ENCODE measurements around the gene CCDC88B.
"Not testable (repeated sequence)": the region's sequence is repeated elsewhere in the genome, so short reads cannot be mapped to it uniquely, and the experiment has no call there.

CCDC88B gene

DNA sequence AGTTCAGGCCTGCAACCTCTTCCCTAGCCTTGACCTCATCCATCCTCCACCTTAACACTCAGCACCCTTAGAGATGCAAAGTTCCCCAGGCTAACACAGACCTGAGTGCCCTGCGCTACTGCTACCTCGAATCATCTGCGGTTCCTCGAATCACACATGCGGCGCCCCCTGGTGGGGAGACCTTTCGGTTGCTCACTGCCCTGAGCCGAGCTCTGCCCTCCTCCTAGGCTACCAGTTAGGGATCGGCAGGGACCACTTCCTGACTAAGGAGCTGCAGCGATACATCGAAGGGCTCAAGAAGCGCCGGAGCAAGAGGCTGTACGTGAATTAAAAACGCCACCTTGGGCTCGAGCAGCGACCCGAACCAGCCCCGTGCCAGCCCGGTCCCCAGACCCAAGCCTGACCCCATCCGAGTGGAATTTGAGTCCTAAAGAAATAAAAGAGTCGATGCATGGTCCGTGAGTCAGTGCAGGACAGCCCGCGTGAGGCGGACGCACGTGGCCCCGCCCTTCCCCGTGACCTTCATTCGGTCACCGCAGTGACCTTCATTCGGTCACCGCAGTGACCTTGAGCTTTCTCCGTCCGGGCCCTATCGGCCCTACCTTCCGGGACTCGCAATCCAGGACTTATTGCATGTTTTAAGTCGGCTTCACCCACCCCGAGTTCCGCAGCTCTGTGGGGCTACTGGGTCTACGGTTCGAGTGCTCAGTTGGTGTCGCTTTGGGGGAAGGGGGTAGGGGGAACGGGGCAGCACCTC lies 35.5 kb upstream of the CCDC88B start:
- DNase-seq (ENCODE audit: low read depth in 2 of 2, low spot score in 1 of 2): peak; percentile 84 to 97

- peak; percentile 99 for DNase-seq (ENCODE audit: low read depth in 2 of 2, low spot score in 1 of 2)
Observed at GRCh38 chr11:64305075-64305690, 34.8 kb upstream of the CCDC88B start, which contains the start of gene ESRRA. ESRRA (plus strand) TSS chr11:64305524; CDS start chr11:64307180, 1,656 bp downstream.

- DNase-seq (ENCODE audit: low read depth in 2 of 2, low spot score in 1 of 2): peak; percentile 43 to 61
Observed at GRCh38 chr11:64305691-64306562, 34.1 kb upstream of the CCDC88B start.

DNA sequence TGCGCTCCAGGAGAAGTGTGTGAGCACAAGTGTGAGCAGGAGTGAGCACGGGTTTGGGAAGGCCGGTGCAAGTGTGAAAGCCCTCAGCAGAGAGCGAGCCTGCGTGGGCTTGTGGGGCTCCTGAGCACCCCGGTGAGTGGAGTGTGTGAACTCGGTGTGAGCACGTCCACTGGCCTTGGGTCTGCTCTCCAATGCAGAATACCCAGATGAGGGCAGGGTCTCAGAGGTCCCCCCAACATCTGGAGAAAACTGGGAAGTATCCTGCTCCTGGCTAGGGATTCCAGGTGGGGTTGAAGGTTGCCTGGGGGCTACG lies 33.5 kb upstream of the CCDC88B start:
- no peak for DNase-seq (ENCODE audit: low read depth in 2 of 2, low spot score in 1 of 2)

- DNase-seq (ENCODE audit: low read depth in 2 of 2, low spot score in 1 of 2): no peak
Observed at GRCh38 chr11:64306876-64307622, 33.0 kb upstream of the CCDC88B start.

DNA sequence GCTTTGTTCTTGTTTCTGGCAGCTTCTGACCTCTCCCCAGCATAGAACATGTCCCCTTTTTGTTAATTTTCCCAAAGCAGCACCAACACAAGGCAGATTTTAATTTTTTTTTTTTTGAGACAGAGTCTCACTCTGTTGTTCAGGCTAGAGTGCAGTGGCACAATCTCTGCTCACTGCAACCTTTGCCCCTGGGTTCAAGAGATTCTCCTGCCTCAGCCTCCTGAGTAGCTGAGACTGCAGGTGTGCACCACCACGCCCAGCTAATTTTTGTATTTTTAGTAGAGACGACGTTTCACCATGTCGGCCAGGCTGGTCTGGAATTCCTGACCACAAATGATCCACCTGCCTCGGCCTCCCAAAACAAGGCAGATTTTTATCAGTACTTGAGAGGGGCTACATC lies 32.2 kb upstream of the CCDC88B start:
- not testable (repeated sequence) for DNase-seq (ENCODE audit: low read depth in 2 of 2, low spot score in 1 of 2)

DNA sequence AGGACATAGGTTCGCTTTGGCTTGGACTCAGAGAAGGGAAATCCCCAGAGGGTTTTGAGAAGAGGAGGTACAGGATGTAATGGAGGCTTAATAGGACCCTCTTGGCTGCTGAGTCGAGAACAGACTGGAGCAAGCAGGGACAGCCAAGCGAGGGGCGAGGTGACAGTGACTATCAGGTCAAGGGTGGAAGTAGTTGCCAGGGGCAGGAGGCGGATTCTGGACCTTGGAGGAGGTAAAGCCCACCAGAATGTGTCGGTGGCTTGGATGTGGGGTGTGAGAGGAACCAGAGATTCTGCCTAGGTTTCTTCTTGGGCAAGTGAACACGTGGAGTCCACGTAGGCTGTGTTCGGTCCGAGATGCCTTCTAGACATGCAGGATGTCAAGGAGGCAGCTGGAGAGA lies 27.1 kb upstream of the CCDC88B start:
- DNase-seq (ENCODE audit: low read depth in 2 of 2, low spot score in 1 of 2): no peak

DNA sequence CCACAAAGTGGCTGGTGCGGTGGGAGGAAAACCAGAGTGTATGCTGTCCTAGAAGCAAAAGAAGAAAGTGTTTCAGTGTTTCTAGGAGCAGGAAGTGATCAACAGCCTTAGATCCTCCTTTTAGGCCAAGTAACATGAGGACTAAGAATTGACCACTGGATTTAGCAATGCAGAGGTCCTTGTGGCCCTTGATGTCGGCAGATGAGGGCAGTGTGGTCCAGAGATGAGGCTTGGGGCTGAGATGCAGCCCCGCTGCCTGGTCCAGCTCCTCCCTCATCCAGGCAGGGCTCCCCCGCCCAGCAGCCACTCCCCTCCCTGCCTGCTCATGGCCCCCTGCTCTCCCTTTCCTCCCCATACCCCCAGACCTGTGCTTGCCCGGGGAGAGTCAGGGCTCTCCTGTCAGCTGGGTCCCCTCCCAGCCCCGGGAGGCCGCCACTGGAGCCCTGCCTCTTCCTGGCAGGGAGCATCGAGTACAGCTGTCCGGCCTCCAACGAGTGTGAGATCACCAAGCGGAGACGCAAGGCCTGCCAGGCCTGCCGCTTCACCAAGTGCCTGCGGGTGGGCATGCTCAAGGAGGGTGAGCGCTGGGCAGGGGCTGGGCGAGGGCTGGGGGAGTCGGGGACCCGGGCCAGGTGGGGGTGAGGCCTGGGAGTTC lies 26.4 kb upstream of the CCDC88B start:
- no peak for DNase-seq (ENCODE audit: low read depth in 2 of 2, low spot score in 1 of 2)

- DNase-seq (ENCODE audit: low read depth in 2 of 2, low spot score in 1 of 2): no peak
Observed at GRCh38 chr11:64314146-64314804, 25.7 kb upstream of the CCDC88B start.

DNA sequence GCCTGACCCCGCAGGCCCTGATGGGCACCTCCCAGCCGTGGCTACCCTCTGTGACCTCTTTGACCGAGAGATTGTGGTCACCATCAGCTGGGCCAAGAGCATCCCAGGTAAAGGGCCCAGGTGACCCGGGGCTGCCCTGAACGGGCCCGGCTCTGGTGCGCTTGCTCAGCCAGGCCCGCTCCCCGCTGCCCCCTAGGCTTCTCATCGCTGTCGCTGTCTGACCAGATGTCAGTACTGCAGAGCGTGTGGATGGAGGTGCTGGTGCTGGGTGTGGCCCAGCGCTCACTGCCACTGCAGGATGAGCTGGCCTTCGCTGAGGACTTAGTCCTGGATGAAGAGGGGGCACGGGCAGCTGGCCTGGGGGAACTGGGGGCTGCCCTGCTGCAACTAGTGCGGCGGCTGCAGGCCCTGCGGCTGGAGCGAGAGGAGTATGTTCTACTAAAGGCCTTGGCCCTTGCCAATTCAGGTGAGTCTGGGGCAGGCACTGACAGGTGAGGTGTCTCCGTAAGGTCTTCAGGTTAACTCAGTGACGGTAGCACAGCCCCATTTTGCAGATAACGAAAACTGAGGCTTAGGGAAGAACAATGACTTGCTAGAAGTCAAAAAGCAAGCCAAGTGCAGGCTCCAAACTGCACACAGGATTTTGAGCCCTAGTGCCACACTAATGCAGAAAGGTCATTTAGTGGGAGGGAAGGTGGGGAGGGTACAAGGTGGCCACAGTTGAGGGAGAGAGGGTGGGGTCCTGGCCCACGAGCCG lies 25.0 kb upstream of the CCDC88B start:
- no peak for DNase-seq (ENCODE audit: low read depth in 2 of 2, low spot score in 1 of 2)

DNA sequence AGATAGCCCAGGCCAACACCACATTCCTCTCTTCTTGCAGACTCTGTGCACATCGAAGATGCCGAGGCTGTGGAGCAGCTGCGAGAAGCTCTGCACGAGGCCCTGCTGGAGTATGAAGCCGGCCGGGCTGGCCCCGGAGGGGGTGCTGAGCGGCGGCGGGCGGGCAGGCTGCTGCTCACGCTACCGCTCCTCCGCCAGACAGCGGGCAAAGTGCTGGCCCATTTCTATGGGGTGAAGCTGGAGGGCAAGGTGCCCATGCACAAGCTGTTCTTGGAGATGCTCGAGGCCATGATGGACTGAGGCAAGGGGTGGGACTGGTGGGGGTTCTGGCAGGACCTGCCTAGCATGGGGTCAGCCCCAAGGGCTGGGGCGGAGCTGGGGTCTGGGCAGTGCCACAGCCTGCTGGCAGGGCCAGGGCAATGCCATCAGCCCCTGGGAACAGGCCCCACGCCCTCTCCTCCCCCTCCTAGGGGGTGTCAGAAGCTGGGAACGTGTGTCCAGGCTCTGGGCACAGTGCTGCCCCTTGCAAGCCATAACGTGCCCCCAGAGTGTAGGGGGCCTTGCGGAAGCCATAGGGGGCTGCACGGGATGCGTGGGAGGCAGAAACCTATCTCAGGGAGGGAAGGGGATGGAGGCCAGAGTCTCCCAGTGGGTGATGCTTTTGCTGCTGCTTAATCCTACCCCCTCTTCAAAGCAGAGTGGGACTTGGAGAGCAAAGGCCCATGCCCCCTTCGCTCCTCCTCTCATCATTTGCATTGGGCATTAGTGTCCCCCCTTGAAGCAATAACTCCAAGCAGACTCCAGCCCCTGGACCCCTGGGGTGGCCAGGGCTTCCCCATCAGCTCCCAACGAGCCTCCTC lies 24.1 kb upstream of the CCDC88B start:
- not testable (repeated sequence) for DNase-seq (ENCODE audit: low read depth in 2 of 2, low spot score in 1 of 2)

DNA sequence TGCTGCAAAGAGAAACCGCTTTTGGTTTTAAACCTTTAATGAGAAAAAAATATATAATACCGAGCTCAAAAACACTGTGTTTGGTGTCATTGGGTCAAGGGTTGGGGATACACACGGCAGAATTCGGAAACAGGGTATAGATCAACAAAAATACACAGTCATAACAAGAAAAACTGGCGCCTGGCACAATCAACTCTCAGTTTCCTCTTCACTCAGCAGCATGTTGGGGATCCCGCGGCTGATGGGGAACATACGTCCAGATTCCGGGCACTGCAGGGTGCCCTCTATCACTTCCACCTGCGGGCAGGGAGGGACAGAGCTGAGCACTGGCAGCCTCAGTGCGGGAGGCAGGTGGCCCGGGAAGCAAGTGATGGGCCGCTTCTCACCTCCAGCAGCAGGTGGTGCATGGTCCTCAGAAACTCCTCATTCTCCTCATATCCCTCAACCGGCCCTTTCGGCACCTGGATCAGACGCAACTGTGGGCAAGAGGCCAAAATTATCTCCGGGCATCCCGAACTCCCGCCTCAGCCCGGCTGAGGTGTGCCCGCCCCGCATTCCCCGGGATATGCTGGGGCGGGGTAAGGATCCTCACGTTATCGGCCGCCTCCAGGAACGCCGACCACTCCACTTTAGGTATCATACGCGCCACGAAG lies 23.2 kb upstream of the CCDC88B start:
- no peak for DNase-seq (ENCODE audit: low read depth in 2 of 2, low spot score in 1 of 2)

- DNase-seq (ENCODE audit: low read depth in 2 of 2, low spot score in 1 of 2): peak; percentile 90 to 92
Observed at GRCh38 chr11:64317325-64317960, 22.6 kb upstream of the CCDC88B start, which contains the start of gene TRMT112. TRMT112 (minus strand) TSS chr11:64317559; CDS start chr11:64317526, 33 bp downstream.

DNA sequence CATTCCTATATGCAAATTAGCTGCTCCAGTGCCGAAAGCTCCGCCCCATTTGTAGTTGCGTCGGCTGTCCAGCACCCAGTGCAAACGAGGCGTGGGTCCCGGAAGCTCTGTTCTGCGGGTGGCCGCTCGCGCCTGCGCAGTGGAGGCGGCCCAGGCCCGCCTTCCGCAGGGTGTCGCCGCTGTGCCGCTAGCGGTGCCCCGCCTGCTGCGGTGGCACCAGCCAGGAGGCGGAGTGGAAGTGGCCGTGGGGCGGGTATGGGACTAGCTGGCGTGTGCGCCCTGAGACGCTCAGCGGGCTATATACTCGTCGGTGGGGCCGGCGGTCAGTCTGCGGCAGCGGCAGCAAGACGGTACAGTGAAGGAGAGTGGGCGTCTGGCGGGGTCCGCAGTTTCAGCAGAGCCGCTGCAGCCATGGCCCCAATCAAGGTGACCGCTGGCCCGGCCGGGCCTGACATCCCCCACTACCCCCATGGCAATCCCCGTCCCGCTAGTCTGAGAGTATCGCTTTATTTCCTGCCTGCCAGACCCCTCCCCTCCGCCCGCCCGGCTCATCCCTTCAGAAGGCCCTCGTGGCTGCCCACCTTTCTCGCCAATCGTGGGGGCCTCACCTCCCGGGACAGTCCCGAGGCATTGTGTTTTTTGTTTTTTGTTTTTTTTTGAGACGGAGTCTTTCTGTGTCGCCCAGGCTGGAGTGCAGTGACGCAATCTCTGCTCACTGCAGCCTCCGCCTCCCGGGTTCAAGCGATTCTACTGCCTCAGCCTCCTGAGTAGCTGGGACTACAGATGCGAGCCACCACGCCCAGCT lies 21.8 kb upstream of the CCDC88B start, which contains the start of gene PRDX5:
PRDX5 (plus strand) TSS at position 161 of the 805 bp plus-strand sequence; CDS start at position 256, 95 bp downstream.
- peak; percentile 77 to 91 for DNase-seq (ENCODE audit: low read depth in 2 of 2, low spot score in 1 of 2)

- DNase-seq (ENCODE audit: low read depth in 2 of 2, low spot score in 1 of 2): no peak
Observed at GRCh38 chr11:64318766-64319761, 20.9 kb upstream of the CCDC88B start.
